CD14-positive monocyte (primary cell): ENCODE data around the gene OSBPL10. TPM values are rescaled to one million over a fixed set of nuclear protein-coding genes. Genes with fewer than 3 reads are reported as not detected.

Experiments
- DNase-seq, 3 donors: peaks; one replicate each; pipeline ENCODE4 v3.0.0-alpha.2; 2011 to 2022
- H2AFZ ChIP-seq: 2 replicates; pipeline ENCODE4 v1.6.0; 2012; ENCODE audit warnings: mild to moderate bottlenecking, low read depth, low read length, inconsistent platforms; ENCODE audit not compliant: insufficient read depth, poor library complexity, severe bottlenecking
- H3K27ac ChIP-seq, 2 donors: 1 replicate in 1 of 2; 2 replicates in 1 of 2; pipeline ENCODE4 v1.5.1; 2012 to 2013; ENCODE audit warnings: low read length in 2 of 2, control low read depth in 1 of 2, inconsistent platforms in 1 of 2, low read depth in 1 of 2, mild to moderate bottlenecking in 1 of 2
- H3K27me3 ChIP-seq, 2 donors: one replicate each; pipeline versions ENCODE4 v1.6.0 to v1.6.1; 2011 to 2013; ENCODE audit warnings: low read length in 2 of 2; ENCODE audit not compliant: control insufficient read depth in 2 of 2, insufficient read depth in 2 of 2
- H3K36me3 ChIP-seq, 2 donors: replicated peaks in 1 of 2; 1 replicate in 1 of 2; 2 replicates in 1 of 2; pipeline versions ENCODE4 v1.5.1 to v1.6.1; 2012 to 2013; ENCODE audit warnings: low read length in 2 of 2, control low read depth in 1 of 2, inconsistent platforms in 1 of 2, mild to moderate bottlenecking in 1 of 2; ENCODE audit not compliant: insufficient read depth in 2 of 2, control insufficient read depth in 1 of 2
- H3K4me1 ChIP-seq, 2 donors: 1 replicate in 1 of 2; 2 replicates in 1 of 2; pipeline versions ENCODE4 v1.5.1 to v1.6.1; 2012 to 2013; ENCODE audit warnings: low read length in 2 of 2, control low read depth in 1 of 2, inconsistent platforms in 1 of 2, mild to moderate bottlenecking in 1 of 2, moderate library complexity in 1 of 2; ENCODE audit not compliant: insufficient read depth in 2 of 2, control insufficient read depth in 1 of 2
- H3K4me2 ChIP-seq: replicated peaks from 2 replicates; pipeline ENCODE3; 2012; ENCODE audit warnings: low read length, moderate library complexity, mild to moderate bottlenecking; ENCODE audit not compliant: poor library complexity, severe bottlenecking; ENCODE audit errors: extremely low read depth
- H3K4me3 ChIP-seq, 3 experiments: fragments of 200-600 bp in 1 of 3; sonication (generic) in 1 of 3; replicated peaks in 1 of 3; 1 replicate in 2 of 3; 2 replicates in 1 of 3; pipeline ENCODE4 v1.5.1; 2011 to 2013; ENCODE audit warnings: low read length in 3 of 3, mild to moderate bottlenecking in 3 of 3, control low read depth in 2 of 3, low read depth in 2 of 3, inconsistent platforms in 1 of 3, moderate library complexity in 1 of 3
- H3K79me2 ChIP-seq: 2 replicates; pipeline ENCODE4 v1.6.0; 2012; ENCODE audit warnings: mild to moderate bottlenecking, control low read depth, inconsistent platforms, low read length, moderate library complexity; ENCODE audit not compliant: insufficient read depth
- H3K9ac ChIP-seq: 2 replicates; pipeline ENCODE4 v1.6.0; 2017; ENCODE audit warnings: low read length, mild to moderate bottlenecking; ENCODE audit not compliant: insufficient read depth, poor library complexity, severe bottlenecking
- H3K9me3 ChIP-seq, 2 donors: replicated peaks in 1 of 2; 1 replicate in 1 of 2; 2 replicates in 1 of 2; pipeline versions ENCODE4 v1.5.1 to v1.6.1; 2012 to 2013; ENCODE audit warnings: low read length in 2 of 2, control low read depth in 1 of 2; ENCODE audit not compliant: control insufficient read depth in 1 of 2, insufficient read depth in 1 of 2
- H4K20me1 ChIP-seq: 2 replicates; pipeline ENCODE4 v1.6.0; 2012; ENCODE audit warnings: mild to moderate bottlenecking, low read length, control low read depth, moderate library complexity; ENCODE audit not compliant: insufficient read depth
- H3K27ac Mint-ChIP-seq, 7 donors: one replicate each; pipeline ENCODE4 v1.8.0; 2020; ENCODE audit warnings: mild to moderate bottlenecking in 7 of 7, mixed read lengths in 7 of 7, moderate library complexity in 6 of 7, inconsistent platforms in 2 of 7
- H3K27me3 Mint-ChIP-seq, 3 donors: one replicate each; pipeline ENCODE4 v1.8.0; 2021 to 2022; ENCODE audit warnings: low read depth in 3 of 3, mild to moderate bottlenecking in 3 of 3, mixed read lengths in 3 of 3, moderate library complexity in 3 of 3, inconsistent platforms in 1 of 3
- H3K36me3 Mint-ChIP-seq, 2 donors: one replicate each; pipeline ENCODE4 v1.8.0; 2020; ENCODE audit warnings: mixed read lengths in 2 of 2, inconsistent platforms in 1 of 2, mild to moderate bottlenecking in 1 of 2
- H3K4me1 Mint-ChIP-seq: one replicate; pipeline ENCODE4 v1.8.0; 2020; ENCODE audit warnings: mild to moderate bottlenecking, mixed read lengths
- H3K4me3 Mint-ChIP-seq, 2 donors: one replicate each; pipeline ENCODE4 v1.8.0; 2020; ENCODE audit warnings: mild to moderate bottlenecking in 2 of 2, mixed read lengths in 2 of 2, moderate library complexity in 1 of 2
- H3K9me3 Mint-ChIP-seq, 7 donors: one replicate each; pipeline ENCODE4 v1.8.0; 2020 to 2022; ENCODE audit warnings: mixed read lengths in 7 of 7, mild to moderate bottlenecking in 6 of 7, moderate library complexity in 6 of 7, inconsistent platforms in 2 of 7
- WGBS: methylation state at CpG from one replicate; pipeline ENCODE4 v1.1.5; 2013; ENCODE audit warnings: missing lambda C conversion rate; ENCODE audit not compliant: insufficient coverage; 5-methylcytosine and 5-hydroxymethylcytosine counted together
- intact Hi-C, 2 donors: fragments of 100-400 bp; cut with micrococcal nuclease; formaldehyde crosslinking; loops; one replicate each; pipeline versions ENCODE4 v1.15.0 to v1.15.1; 2023
- polyA plus RNA-seq, 3 donors: library from polyadenylated mRNA; depleted of rRNA in 1 of 3; unstranded in 2 of 3; stranded (reverse) in 1 of 3; fragments of 300-500 nt in 2 of 3; fragments of >200 nt in 1 of 3; fragmentation: Illumina TruSeq in 2 of 3; gene quantifications; 1 replicate in 2 of 3; 2 replicates in 1 of 3; pipeline ENCODE4 v1.2.3, GENCODE V29; 2012 to 2021
- TF ChIP-seq, protein P1 (sequence below): fragments of 200-600 bp; IDR thresholded peaks from one replicate; pipeline ENCODE4 v1.8.0; 2022; ENCODE audit warnings: antibody characterized with exemption, mild to moderate bottlenecking

Gene OSBPL10
- polyA plus RNA-seq, 3 donors: 0.03 TPM; not detected in 2

DNA sequence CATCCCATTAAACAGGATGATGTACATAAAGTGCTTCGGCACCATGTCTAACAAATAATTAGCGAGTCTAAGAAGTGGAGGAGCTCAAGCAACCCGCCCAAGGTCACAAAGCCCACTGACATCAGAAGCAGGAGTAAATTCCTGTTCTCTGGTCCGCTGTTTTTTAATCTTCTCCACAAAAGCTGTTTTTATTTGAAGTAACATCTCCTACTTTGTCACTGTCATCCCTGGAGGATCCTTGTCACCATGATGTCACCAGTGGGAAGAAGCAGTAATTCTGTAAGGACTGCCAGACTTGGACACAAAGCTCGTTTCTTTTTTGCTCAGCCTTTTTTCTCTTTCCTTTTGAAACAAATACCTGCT, 232.1 kb downstream of the OSBPL10 start:
- WGBS: no CpG with 5 or more reads among the region's 5 CpGs
- Mint-ChIP-seq H3K4me3 (no peak overlapping the region), H3K27ac (no peak overlapping the region), H3K4me1 (no peaks in the 10 kb centered on the region), H3K36me3 (no peaks in the 10 kb centered on the region), H3K27me3 (peaks cover 0 to 3% (median 2%) of the 10 kb centered on the region in 3 donors), H3K9me3 (no peaks in the 10 kb centered on the region)
- no peaks in the 10 kb centered on the region for H3K79me2 ChIP-seq
- no peaks in the 10 kb centered on the region for H3K4me1 ChIP-seq
- no peak overlapping the region for H3K4me3 ChIP-seq
- H3K9me3 ChIP-seq: no peaks in the 10 kb centered on the region
- H3K27me3 ChIP-seq: no peaks in the 10 kb centered on the region
- H2AFZ ChIP-seq: no peak overlapping the region
- TF ChIP-seq, protein P1, sequence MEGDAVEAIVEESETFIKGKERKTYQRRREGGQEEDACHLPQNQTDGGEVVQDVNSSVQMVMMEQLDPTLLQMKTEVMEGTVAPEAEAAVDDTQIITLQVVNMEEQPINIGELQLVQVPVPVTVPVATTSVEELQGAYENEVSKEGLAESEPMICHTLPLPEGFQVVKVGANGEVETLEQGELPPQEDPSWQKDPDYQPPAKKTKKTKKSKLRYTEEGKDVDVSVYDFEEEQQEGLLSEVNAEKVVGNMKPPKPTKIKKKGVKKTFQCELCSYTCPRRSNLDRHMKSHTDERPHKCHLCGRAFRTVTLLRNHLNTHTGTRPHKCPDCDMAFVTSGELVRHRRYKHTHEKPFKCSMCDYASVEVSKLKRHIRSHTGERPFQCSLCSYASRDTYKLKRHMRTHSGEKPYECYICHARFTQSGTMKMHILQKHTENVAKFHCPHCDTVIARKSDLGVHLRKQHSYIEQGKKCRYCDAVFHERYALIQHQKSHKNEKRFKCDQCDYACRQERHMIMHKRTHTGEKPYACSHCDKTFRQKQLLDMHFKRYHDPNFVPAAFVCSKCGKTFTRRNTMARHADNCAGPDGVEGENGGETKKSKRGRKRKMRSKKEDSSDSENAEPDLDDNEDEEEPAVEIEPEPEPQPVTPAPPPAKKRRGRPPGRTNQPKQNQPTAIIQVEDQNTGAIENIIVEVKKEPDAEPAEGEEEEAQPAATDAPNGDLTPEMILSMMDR: no peak
- intact Hi-C loops: no loop called here
- H4K20me1 ChIP-seq: no peaks in the 10 kb centered on the region
- no peak overlapping the region for H3K4me2 ChIP-seq
- no peaks in the 10 kb centered on the region for H3K36me3 ChIP-seq
- no peak overlapping the region for H3K9ac ChIP-seq
- no peak overlapping the region for H3K27ac ChIP-seq
- no peak for DNase-seq

DNA sequence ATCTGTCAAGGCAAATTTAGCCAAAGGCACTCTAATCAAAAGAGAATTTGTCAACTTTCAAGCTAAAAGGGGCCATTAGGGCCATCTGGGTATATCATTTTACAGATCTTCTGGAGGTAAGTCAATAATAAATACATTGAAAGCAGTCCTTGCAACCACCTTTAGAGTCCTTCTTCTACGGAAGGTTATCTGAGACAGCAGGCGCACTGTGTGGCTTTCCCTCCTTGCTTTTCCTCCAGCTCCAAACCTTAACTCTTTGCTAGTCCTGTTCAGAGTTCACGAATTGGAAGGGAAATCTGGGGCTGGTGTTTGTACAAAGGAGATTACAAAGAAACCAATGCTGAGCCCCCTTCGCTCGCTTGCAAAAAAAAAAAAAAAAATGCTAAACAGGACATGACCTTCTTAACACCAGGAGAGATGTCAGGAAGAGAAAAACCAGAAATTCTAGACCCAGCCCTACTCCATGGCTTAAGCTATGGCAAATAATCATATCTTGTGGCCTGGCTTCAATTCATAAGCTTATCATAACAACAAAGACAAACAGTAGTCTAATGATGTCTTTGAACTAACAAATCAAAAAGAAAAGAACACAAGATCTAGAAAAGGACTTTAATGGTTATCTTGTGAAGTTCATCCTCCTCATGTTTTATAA, 232.7 kb downstream of the OSBPL10 start:
- intact Hi-C loops: no loop called here
- Mint-ChIP-seq H3K9me3 (no peaks in the 10 kb centered on the region), H3K27me3 (peaks cover 0 to 3% (median 0%) of the 10 kb centered on the region in 3 donors), H3K4me1 (no peaks in the 10 kb centered on the region), H3K27ac (no peak overlapping the region), H3K36me3 (no peaks in the 10 kb centered on the region), H3K4me3 (no peak overlapping the region)
- no peaks in the 10 kb centered on the region for H3K27me3 ChIP-seq
- H3K4me1 ChIP-seq: no peaks in the 10 kb centered on the region
- H3K4me2 ChIP-seq: no peak overlapping the region
- no peaks in the 10 kb centered on the region for H3K36me3 ChIP-seq
- TF ChIP-seq, protein P1: no peak
- no peak overlapping the region for H2AFZ ChIP-seq
- H4K20me1 ChIP-seq: no peaks in the 10 kb centered on the region
- H3K9ac ChIP-seq: no peak overlapping the region
- H3K4me3 ChIP-seq: no peak overlapping the region
- no peak overlapping the region for H3K27ac ChIP-seq
- H3K79me2 ChIP-seq: no peaks in the 10 kb centered on the region
- DNase-seq: no peak
- 100% methylated on average over 1 of the region's 5 CpGs for WGBS
- no peaks in the 10 kb centered on the region for H3K9me3 ChIP-seq
